GM15510 (cell line): ENCODE measurements around the gene PLEKHA7.
A peak's percentile ranks its signal among the peaks of the same experiment; 100 is the strongest.

Experiments used
- POLR2A ChIP-seq: IDR thresholded peaks from 3 replicates; pipeline ENCODE4 v1.6.1; 2011; ENCODE audit warnings: borderline replicate concordance; ENCODE audit not compliant: insufficient read length; ENCODE audit errors: extremely low read depth

The PLEKHA7 gene

GRCh38 chr11:16745950-16746605, 268.1 kb downstream of the PLEKHA7 start:
- TF ChIP-seq POLR2A = no peak

DNA sequence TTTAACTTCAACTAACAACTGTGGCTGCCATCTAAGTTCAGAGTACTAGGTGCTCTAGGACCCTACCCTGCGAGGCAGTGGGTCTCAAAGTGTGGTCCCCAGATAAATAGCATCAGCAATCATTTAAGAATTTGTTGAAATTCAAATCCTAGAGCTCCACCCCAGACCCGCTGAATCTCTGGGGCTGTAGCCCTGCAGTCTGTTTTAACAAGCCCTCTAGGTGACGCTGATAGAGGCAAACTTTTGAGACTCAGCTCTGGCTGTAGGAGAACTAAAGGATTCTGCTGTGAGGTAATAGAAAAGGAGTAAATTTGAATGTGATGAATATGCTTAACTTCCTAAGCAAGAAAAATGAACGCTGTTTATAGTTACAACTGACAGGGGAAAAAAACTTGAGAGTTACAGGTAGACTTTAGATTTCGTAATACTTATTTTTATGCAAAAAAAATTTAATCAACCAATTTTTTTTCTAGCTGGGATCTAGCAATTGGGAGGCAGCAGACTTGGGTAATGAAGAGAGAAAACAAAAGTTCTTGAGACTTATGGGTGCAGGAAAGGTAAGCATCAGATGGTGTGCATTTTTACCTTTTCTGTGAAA, 270.0 kb downstream of the PLEKHA7 start:
- no peak for TF ChIP-seq POLR2A

DNA sequence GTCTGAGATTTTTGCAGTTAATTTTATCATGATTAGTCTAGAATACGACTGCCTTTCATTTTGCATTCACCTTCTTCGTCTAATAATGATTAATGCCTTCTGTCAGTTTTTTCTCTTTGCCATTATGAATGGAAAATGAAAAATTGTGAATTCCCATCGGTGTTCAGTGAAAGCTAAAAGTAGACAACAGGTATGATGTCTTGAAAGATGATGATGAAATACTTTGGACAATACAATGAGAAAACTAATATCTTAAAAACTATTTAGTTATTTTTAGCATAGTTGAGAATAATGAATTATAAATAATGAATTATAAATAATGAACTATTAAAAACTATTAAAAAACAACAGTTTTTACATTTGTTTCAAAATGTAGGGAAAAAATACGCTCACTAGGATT, 270.7 kb downstream of the PLEKHA7 start:
- no peak for TF ChIP-seq POLR2A

GRCh38 chr11:16741473-16741872, 272.7 kb downstream of the PLEKHA7 start:
- no peak for TF ChIP-seq POLR2A

DNA sequence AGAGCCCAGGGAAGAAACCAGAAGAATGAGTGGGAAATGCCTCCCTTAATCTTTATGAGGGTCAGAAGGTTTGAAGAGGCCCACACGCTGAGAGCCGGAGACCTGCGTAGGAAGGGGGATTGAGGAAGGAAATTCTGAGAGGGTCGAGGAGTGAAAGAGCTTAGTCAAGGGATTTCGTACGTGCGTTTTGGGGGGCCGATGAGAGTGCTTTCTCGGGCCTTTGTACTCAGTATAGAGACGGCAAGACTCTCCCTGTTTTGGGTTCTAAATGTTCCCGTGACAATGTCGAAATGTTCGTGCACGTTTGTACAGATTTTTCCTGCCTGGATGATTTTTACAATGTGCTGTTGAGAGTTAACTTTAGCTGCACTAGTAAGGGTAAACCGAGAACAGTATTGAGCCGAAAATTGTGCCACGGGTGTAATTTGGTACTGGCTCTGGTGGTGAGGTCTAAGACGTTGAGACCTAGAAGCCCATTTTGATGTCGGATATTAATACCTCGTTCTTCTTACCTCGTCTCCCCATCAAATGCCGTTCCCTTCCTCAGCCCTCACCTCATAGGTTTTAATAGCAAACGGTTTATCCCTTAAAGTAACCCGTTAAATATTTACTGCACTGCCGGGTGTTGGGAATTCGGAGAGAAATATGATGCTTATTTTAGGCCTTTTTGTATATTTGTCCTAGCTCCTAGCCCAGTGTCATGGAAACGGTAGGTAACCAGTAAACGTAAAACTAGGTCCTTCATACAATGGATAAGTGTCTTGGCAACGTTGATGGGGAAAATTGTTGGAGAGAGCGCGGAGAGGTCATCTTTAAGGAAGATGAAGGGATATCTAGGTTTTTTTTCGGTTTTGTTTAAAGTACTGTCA, 275.0 kb downstream of the PLEKHA7 start:
- no peak for TF ChIP-seq POLR2A

GRCh38 chr11:16738193-16738946, 275.8 kb downstream of the PLEKHA7 start, which contains the start of gene C11orf58:
Gene C11orf58, plus strand, starts transcription at chr11:16738647. Its CDS starts 132 bp downstream, at chr11:16738779.
- peak; percentile 94 for TF ChIP-seq POLR2A

- no peak for TF ChIP-seq POLR2A
These were observed 276.4 kb downstream of the PLEKHA7 start for GRCh38 chr11:16737818-16738192.
